Measurements from ENCODE around the gene LDLRAP1.

- TF ChIP-seq, protein P1, sequence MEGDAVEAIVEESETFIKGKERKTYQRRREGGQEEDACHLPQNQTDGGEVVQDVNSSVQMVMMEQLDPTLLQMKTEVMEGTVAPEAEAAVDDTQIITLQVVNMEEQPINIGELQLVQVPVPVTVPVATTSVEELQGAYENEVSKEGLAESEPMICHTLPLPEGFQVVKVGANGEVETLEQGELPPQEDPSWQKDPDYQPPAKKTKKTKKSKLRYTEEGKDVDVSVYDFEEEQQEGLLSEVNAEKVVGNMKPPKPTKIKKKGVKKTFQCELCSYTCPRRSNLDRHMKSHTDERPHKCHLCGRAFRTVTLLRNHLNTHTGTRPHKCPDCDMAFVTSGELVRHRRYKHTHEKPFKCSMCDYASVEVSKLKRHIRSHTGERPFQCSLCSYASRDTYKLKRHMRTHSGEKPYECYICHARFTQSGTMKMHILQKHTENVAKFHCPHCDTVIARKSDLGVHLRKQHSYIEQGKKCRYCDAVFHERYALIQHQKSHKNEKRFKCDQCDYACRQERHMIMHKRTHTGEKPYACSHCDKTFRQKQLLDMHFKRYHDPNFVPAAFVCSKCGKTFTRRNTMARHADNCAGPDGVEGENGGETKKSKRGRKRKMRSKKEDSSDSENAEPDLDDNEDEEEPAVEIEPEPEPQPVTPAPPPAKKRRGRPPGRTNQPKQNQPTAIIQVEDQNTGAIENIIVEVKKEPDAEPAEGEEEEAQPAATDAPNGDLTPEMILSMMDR (IDR thresholded peaks at IDR 0.05) = no peak
- TF ChIP-seq EZH2 (IDR thresholded peaks at IDR 0.05; ENCODE audit: borderline replicate concordance, insufficient read depth, low read depth, low read length, poor library complexity, severe bottlenecking) = no peak
These were observed 65.2 kb downstream of the LDLRAP1 start for GRCh38 chr1:25608488-25609178.

Measured in B cell (primary cell).